ENCODE measurements around the gene CBLB.

The CBLB gene

DNA sequence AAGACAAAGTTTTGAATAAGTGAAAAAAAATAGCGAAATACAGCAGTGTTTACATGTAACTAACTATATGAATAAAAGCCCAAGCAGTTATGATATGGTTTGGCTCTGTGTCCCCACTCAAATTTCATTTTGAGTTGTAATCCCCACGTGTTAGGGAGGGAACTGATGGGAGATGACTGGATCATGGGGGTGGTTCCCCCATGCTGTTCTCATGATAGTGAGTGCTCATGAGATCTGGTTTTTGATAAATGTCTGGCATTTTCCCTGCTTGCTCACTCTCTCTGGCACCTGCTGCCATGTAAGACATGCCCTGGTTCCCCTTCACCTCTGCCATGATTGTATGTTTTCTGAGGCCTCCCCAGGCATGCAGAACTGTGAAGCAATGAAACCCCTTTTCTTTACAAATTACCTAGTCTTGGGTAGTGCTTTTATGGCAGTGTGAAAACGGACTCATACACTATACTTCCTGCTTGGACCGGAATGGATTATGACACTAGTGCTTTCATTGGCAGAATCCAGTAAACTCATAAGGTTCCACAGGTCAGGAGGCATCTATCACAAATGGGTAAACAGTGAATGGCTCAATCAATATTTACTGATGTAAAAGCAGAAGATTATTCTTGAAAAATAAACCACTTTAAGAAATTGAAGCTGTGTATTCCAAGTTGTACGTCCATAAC, 192.1 kb downstream of the CBLB start:
- DNase-seq = no peak

- DNase-seq = no peak
Observed at GRCh38 chr3:105674437-105675065, 194.3 kb downstream of the CBLB start.

DNA sequence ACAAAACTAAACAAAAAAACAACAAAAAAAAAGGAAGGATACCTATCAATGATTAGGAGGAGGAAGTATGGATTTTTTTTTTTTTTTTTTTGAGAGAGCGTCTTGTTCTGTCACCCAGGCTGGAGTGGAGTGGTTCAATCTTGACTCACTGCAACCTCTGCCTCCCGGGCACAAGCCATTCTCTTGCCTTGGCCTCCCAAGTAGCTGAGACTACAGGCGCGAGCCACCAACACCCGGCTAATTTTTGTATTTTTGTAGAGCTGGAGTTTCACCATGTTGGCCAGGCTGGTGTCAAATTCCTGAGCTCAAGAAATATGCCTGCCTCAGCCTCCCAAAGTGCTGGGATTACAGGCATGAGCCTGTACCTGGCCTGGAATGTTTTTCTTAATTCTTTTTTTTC, 195.8 kb downstream of the CBLB start:
- DNase-seq = no peak

DNA sequence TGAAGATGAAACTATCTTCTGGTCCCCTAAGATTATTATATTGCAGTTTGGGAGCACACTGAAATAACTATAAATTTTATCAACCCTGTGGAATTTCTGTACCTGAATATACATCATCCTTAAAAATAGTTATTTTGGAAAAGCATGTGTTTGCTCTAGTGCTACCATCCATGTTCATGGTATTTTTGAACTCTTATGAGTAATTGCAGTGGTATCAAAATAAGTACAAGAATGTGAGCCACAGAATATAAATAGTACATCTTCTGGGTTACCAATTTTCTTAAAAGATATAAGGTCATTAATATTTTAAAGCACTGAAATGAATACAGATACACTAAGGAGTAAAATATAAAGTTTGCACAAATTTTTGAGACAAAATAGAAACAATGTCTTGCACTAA, 206.5 kb downstream of the CBLB start:
- no peak for DNase-seq

- DNase-seq = no peak
Observed at GRCh38 chr3:105661461-105661860, 207.4 kb downstream of the CBLB start.

DNA sequence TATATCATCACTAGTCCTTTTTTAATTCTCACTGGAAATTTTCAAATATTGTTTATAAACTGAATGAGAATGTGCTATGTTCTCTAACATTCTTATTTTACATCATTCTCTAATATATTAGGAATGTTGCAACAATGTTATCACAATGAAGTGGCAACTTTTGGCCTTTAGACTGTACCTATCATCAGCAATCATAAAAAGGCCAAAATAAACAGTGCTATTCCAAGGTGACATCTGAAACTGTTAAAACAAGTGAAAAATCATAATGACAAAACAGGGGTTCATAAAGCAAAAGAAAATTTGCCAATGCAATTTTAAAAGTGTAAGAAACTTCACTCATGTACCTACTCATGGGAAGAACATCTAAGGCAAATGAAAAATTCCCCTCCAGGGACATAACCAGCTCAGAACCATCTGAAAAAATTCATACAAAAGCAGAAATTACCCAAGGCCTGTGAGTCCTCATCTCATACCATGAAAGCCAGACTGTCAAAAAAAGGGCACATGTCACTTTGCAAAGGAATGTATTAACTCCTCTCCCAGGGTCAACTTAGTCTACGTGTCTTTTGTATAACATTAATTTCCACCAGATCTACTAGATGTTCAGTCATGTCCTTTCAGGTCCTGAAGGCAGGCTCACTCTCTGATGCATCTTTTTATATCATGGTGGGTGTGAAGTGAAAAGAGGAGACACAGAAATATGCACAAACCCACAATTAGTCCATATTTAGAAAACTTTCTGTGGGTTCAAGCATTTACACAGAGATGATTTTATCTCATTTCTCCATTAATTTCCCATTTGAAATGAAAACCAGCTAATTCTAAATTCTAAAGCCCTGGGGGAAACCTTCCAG, 211.9 kb downstream of the CBLB start:
- no peak for DNase-seq

- no peak for DNase-seq
Observed at GRCh38 chr3:105653868-105654267, 214.9 kb downstream of the CBLB start.

GRCh38 chr3:105653166-105653565, 215.6 kb downstream of the CBLB start:
- DNase-seq = no peak

GRCh38 chr3:105649480-105649879, 219.3 kb downstream of the CBLB start:
- DNase-seq = no peak

DNA sequence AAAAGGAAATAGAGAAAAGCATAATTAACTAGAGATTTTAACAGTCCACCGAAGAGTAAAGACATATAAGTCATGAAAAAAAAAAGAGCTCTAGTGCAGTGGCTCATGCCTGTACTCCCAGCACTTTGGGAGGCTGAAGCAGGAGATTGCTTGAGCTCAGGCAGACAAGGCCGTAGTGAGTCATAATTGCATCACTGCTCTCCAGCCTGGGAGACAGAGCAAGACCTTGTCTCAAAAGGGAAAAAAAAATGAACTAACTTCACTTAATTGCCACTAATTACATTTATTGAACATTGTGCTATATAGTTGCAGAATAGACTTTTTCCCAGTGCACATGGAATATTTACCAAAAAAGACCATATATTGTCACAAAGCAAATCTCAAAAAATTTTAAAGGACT, 221.8 kb downstream of the CBLB start:
- DNase-seq = no peak

DNA sequence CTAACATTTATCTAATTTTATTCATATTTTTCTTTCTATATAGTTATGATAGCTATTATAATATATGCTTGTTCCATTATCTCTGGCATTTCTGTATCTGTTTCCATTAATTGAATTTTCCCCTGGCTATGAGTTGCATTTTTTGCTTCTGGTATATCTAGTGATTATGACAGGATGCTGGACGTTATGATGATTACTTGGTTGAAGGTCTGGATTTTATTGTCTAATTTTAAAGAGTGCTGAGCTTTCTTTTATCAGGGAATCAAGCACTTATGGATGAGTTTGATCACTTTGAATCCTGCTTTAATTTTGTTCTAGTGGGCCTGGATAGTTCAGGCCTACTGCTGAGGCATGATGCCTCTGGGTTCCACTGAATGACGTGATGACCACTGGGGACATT, 229.7 kb downstream of the CBLB start:
- DNase-seq = no peak

- no peak for DNase-seq
Observed at GRCh38 chr3:105634708-105635107, 234.1 kb downstream of the CBLB start.

DNA sequence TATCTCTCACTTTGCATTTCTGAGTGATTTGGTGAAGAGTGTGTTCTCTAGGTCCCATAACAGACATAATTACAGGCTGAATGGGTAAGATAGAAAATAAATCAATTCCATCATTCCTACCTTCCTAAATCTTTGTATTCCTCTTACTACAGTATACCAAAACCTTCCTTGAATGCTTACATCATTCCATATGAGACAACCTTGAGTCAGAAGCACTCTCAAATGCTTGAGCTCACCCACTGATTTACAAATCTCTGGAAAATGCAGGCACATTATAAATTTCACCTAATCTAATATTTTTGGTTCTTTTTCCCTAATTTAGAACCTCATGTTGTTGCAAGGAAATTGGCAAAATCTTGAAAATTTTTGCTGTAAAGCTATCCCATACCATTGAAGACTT, 239.1 kb downstream of the CBLB start:
- no peak for DNase-seq

- DNase-seq = no peak
Observed at GRCh38 chr3:105626739-105627138, 242.1 kb downstream of the CBLB start.

DNA sequence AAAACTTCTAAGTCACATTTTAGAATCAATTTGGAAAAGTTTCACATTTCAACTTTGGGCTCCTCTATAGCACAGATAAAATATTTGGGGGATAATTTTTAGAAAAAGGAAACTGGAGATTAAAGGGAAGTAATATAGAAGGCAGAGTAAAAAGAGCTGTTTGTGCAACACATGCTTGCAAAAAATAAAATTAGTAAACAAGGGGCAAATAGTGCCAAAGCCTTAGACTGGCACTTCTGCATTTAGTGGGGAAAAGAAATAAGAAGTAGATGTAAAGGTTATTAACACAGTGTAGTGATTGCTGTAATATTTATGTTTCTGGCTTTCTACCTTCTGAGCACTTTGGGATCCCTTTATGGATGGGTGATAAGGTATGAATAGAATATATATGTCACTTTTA, 246.6 kb downstream of the CBLB start:
- DNase-seq = no peak

GRCh38 chr3:105620236-105620635, 248.6 kb downstream of the CBLB start:
- no peak for DNase-seq

- no peak for DNase-seq
Observed at GRCh38 chr3:105619651-105620050, 249.2 kb downstream of the CBLB start.

- DNase-seq = no peak
Observed at GRCh38 chr3:105618556-105618955, 250.3 kb downstream of the CBLB start.

DNA sequence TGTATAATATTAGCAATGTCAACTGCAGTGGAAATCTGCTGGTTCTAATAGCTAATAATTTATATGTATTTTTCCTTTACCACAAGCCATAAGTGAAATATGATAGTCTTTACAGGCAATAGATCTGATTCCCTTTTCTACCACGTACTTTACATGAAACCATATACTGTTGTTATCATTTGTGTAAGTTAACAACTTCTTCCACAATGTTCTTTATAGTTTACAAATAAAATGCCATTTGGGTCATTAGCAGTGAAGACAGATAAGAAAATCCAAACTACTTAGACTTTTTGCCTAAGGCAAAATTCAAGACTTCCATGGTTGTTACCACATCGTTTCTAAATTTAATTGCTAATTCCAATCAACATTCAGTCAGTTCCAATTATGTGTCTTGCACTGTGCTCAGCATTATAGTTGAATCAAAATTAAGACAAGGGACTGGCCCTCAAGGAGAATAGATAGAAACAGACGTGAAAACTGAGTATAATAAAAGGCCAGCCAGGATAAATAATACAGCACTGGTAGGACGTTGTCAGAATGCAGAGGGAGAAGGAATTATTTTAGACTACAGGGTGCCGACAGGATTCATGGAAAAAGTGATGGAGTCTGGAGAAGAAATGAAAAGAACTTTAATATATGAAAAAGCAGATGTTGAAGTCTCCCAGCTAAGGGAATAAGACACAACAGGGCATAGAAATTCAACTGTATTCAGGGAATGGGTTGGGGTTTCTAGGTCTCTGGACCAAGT, 252.3 kb downstream of the CBLB start:
- no peak for DNase-seq

DNA sequence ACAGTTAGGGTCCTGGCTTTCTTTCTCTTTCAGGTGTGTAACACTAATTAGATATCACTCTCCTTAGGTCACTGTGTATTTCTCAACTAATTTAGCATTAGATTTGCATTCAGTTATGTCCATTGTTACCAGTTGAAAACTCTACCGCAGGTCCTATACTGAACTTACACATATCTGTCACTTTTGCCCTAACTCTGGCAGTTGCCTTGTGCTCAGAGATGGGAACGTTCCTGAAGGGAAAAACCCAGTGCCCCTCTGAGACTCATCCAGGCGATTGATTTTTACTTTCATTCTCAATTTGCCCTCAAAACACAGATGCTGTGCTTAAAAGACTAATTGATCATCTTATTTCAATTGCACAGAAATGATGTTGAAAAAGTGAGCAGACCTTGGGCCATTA, 253.0 kb downstream of the CBLB start:
- DNase-seq = no peak

DNA sequence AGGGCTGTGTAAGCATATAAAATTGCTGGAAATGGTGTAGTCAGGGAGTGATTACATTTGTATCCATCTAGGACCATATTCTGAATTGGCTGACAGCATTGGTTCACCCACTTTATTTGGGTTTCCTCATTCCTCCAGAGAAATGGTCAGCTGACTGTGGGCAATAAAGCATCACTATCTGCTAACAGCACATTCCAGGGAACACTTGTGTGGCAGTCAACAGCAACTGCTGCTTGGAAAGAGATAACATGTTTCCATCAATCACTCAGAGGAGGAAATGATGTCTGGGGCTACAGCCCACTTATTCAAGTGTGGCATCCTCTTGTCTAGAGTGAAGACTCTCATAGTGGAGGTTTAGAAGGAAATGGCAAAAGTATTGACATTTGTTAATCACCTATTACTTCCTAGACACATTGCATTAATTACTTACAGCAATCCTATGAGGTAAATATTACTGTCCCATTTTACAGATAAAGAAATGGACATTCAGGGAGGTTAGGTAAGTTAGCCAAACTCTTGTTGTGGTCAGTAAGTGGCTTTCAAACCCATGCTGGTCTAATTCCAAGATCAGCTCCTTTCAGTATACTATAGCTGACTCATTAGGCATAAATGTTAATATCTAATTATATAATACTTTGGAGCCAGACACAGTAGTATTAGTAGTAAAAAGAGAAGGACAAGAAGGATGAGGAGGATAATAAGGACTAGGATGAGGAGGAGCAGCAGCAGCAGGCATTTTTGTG, 254.4 kb downstream of the CBLB start:
- no peak for DNase-seq

GRCh38 chr3:105613120-105613519, 255.7 kb downstream of the CBLB start:
- DNase-seq = no peak
